Activated CD4-positive, alpha-beta T cell treated with anti-CD3 and anti-CD28 coated beads, Interleukin-2, amount 50 U/mL, for 1 hour (primary cell): ENCODE measurements around the gene FGD5.

Experiments
- DNase-seq: peaks from one replicate; pipeline ENCODE4 v3.0.0-alpha.2; 2020

Gene FGD5

DNA sequence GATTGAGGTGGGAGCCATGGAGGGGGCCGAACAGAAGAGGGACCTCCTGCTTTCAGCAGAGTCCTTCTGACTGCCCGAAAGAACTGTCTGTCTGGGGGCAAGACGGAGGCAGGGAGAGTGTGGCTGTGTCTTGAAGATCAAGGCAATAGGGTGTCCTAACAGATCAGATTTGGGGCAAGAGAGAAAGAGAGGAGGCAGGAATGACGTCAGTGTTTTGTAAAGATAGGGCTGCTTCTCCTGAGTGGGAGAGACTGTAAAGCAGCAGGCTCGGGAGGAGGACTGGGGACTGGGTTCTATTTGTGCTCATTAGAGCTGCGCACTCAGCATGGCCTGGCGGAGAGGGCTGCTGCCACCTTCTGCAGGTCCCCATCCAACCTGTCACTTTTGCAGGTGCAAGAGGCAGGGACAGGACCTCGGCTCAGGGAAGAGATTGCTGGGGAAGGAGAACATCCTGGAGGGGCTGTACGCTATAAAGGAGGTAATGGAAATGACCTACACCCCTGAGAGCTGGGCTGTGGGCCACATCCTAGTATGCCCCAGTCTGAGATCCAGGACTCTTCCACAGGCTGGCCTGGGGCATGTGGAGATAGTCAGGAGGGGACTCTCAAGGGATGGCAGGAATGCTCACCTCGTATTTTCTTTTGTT is 29.0 kb upstream of the FGD5 start:
- no peak for DNase-seq

DNA sequence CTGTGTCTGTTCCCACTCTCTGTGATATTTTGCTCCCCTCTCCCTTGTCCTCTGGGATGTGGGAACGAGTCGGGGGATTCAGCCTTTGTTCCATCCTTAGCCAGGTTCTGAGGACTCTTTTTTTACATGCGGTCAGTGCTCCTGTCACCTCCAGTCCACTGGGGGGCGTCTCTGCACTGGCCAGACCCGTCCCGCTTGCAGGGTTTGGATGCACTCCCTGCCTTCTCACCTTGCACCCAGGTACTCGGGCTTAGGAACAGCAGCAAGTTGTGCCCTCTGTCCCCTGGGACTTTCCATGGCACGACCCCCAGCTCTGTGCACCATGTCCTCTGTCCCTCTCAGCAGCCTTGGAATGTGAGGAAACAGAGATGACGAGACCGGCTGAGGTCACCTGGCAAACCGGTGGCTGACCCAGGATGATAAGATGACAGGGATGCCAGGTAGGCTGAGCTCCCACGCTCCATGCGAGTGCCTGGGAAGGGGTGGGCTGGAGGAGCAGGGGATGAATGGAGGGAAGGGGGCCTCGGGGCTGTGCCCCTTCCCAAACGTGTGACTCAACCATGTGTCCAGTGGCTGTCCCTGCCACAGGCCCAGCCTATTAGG is 27.3 kb upstream of the FGD5 start:
- DNase-seq = peak; percentile 54

DNA sequence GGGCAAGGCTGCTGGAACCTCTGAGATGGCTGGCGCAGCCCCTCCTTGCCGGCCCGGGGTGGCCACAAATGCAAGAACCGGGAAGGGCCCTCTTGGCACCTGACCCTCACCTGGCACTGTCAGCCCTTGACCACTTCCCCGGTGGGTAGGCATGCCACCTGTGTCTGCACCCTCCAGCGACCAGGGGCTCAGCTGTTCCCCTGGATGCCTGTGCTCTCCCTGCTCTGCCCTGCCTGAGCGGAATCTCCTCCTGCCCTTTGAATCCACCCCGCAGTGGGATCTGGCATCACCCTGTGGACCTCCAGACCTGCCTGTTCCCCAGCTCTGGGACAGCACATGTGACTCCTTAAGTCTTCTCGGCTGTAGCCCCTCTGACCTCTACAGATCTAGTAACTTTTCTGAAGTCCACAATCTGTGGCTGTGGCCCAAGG is 26.1 kb upstream of the FGD5 start:
- DNase-seq = no peak

DNA sequence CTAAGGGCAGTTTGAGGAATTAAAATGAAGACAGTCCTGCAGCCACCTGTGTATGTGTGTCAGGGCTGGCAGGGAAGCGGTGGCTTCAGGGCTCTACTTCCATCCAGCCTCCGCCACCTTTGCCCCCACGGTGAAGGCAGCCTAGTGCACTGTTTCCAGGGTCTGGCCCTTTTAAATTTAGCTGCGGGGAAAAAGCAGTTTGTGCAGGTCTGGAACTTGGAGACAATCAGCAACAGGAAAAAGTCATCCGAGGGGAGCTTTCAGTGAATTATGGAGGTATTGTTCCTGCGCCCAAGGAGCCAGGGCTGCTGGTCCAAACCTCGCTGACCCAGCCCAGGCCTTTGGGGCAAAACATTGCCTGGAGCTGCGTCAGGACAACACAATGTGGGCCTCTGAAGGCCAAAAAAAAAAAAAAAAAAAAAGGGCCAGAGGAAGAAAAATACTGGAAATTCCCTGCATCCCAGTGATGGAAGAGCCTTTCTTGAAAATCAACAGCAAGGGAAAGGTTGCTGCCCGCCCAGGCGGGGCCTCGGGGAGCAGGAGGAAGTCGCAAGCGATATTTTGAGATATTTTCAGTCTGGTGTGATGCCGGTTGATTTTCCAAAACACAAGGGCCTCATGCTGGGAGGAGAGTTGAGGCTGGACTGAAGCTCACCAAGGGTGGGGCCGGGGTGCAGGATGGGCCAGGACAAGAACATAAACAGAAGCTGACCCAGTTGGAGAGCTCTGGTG is 25.5 kb upstream of the FGD5 start:
- DNase-seq = no peak

DNA sequence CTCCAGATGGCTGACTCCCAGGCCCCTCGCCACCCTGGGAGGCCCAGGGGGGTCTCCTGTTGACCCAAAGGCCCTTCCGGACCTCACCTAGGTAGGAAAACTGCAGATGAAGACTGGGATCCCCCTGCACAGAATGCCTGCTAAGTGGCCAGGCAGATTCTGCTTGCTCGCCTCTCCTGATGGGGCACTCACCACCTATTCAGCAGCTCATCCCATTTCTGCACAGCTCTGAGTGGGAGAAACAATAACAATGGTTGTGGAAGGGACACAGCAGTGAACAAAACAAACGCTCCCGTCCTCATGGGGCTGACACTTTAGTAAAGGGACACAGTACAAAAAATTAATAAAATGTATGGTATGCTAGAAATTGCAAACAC is 24.9 kb upstream of the FGD5 start:
- no peak for DNase-seq

DNA sequence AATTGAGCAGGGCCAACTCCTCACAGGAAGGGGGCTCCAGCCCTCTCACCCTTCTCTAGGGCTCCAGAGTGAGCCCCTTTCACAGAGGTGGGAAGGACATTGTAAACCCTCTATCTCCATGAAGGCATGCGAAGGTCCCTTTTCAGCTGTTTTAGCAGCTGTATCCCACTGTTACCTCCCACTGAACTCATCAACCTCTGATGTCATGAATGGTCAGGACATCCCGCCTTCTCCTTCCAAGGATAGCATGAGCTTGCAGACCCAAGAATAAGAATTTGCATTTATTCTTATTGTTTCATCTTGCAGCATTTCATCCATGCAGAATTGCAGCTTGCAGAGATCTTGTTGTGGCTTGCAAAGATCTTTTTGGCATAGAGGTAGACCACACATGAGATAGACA is 24.3 kb upstream of the FGD5 start:
- no peak for DNase-seq

DNA sequence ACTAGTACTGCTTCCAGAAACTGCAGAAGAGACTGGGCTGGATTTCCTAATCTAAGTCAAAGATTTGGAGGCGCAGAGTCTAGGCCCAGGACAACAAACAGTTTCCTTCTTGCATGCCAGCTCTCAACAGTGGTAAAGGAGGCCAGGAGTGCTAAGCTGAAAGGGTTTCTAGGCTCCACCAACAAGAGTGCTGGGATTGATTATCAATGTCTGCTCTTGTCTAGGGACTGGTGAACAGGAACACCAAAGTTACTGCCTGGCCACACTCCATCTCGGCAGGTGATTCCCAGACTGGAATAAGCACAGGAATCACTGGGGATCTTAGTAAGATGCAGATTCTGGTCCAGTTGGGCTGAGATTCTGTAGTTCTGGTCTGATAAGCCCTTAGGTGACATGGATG is 22.8 kb upstream of the FGD5 start:
- DNase-seq = no peak

DNA sequence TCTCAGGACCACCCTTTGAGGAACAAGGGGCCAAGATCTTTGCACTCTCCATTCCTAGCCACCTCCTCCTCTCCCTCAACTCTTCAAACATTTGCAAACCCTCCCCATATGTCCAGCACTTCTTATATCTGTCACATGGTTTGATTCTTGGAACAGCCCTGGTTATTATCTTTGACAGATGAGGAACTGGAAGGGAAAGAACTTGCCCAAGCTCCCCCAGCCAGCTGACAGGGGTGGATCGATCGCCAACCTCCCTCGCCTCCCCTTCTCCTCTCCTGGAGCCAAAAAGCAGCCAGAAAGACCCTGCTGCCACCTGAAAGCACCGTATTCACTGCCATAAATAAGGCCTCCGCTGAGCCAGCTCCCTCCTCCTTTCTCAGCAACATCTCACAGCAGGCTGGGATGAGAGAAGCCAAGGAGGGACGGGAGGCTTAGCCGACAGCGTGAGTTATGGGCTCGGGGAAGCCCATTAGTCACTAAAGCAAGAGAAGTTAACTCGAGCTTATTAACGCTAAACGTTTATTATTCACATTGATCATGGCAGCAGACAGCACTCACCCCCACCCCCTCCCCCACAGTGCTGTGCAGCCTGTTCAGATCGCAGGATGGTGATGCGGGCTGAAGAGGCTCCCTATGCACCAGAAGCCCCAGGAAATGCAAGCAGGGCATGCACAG is 22.2 kb upstream of the FGD5 start:
- DNase-seq = no peak

DNA sequence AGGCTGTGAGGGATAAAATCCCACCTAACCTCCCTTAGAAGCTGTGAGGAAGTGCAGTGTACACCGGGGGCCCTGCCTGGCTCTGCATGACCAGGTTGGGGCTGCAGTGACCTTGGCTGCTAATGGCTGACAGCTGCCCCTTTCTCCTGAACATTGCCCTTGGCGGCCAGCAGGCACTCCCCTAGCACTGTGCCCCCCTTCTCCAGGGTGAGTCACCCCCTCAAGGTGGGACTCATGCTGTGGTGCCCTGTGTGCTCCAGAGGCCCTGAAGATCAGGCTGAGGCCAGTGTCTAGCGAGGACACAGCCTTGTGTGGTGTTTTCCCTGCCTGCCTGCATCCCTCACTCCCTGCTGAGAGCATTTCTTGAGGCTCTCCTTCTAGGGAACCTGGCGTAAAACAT is 21.0 kb upstream of the FGD5 start:
- no peak for DNase-seq

DNA sequence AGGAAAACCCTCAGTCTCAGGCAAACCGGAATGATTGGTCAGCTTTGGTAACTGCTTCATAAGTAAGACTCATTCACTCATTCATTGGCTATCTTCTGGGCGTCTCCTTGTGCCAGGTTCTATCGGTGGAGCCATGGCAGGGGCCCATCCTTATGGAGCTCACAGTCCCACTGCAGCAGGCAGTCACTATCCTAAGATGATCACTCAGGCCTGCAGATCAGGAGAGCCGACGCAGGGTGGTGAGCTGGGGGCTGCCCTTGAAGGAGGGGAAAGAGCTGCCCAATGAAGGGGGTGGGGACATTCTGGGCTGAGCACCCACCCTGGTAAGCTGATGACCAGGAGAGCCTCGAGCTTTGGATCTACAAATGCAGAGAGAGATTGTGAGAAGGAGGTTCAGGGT is 20.5 kb upstream of the FGD5 start:
- no peak for DNase-seq

DNA sequence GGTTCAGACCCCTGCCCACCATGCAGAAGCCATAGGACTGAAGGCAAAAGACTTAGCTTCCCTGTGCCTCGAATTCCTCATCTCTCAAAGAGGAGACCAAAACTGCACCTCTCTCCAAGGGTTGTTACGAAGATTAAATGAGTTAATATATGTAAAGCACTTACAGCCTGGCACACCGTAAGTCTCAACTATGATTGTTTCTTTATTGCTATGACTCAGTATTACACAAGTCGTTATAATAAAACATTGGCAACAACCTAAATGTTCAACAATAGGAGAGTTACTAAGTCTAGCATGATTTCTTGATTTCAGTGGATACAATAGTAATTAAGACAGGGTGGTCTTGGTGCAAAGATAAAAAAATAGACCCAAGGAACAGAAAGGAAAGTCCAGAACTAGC is 19.6 kb upstream of the FGD5 start:
- DNase-seq = no peak

DNA sequence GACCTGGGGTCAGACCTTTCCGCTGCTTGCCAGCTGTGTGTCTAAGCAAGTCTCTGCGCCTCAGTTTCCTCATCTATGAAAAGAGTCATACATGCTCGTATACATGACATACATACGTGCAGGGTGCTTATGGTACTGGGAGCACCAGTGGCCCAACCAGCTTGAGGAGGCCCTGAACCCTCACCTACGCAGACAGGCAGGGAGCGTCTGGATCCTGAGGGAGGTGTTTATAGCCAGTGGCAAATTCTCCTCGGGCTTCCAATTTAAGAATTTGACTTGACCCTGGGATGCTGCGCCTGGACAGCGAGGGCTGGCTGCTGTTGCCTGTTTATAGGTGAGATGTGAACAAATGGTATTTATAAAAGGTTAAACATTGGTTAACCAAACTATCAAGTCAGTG is 17.7 kb upstream of the FGD5 start:
- DNase-seq = no peak

DNA sequence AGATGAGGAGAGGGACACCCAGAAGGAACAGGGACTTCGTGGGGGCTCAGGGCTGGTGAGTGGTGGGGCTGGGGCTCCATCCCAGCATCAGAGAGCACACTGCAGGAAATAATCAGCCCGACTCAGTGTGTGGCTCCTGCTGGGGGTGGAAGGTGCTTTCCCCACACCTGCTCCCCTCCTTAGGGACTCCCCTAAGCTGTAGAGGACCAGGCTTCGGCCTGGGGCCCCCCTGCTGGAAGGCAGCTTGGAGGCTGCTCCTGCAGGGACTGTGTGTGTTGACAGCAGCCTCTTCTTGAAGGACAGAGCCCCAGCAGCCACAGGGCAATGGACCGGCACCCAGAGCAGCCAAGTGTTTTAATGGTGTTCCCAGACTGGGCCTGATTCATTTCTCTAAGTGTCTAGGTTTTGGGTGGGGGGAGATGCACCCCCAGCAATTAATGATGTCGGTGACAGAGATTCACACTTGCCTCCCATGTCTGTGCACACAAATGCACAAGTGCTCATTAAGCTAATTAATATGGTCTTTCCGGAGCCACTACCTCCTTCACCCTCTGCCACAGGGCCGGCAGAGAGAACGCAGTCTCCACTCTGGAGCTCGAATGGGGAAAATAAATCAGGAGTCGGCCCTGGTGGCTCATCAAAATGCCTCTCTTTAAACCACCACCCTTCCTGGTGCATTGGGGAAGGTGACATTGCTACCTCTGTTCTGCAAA is 16.9 kb upstream of the FGD5 start:
- no peak for DNase-seq

DNA sequence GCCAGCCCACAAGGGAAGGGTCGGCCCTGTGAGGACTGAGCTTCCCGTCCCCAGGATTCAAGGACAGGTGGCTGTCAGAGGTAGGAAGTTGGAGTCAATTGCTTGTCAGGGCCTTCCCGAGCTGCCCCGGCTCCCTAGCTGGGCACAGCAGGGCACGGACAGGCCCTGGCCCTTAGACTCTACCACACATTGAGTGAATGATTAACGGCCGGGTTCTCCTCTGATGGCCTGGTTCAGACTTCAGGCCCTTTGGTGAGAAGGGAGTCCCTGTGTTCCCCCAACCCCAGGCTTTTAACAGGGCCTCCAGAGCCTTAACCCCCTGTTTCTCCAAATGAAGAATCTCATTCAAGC is 16.4 kb upstream of the FGD5 start:
- no peak for DNase-seq

DNA sequence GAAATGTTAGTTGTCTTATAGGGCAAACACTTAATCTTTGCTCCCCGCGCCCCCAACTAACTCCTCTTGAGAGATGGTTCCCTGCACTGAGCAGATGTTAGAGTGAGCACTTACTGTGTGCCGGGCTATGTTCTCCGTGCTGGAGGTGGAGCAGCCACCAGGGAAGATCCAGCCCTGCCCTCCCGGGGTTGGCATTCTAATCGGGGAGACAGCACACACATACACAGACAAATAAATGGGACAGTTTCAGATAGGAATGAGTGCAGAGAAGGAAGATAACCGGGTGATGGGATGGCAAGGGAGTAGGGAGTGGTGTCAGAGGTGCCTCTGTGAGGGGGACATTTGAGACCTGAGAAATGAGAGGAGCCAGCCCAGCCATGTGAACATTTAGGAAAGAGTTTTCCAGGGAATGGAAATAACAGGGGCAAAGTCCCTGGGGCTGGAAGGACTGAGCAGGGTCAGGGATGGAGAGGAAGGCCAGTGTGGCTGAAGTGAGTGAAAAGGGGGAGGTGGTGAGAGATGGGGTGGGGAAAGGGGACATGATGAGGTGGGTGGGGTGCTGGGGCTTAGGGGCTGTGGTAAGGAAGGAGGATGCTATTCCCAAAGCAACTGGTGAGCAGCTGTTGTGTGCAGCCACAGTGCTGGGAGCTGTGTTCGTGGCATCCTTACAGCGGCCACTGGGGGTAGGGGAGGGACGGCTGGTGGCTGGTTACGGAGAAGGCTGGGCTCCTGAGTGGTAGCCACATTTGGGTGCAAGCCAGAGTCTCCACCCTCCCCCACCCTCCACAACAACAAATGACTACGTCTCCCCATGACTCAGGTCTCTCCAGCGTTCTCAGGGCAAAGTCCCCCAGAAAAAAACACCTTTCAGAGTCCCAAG is 15.4 kb upstream of the FGD5 start:
- DNase-seq = no peak

DNA sequence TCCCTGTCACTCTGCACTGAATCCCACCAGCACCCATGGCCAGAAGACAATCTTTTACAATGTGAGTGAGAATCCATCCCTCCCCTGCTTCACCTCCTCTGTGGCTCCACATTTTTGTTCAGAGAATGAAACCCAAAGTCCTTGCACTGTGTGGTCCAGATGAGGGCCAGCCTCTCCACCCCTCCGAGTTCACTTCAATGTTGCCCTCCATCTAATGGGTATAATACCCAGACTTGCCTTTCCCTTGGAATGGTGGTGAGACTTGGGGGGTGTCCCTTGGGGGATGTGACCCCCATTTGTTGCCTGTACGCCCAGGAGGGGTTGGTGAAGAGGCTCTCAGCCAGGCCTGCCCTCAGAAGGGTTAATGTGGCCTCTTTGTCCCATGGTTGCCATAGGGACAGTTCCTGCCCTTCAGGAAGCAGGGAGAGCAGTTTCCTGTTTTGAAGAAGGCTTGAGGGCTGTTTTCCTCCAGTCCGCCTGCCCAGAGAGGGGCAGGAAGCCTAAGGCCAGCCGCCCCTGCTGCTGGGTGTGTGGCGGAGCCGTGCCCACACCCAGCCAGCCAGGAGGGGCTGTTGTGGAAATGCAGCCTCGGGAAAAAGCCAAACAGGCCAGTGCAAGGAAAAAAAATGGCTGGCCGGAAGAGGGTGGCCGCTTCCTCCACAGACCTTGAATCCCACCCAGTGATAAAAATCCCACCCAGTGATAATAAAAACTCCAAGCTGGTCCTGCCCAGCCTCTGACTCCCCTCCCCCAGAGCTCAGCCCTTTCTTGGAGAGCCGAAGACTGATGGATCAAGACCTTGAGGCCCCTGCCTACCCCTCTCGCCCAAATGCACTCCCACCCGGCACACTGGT is 14.6 kb upstream of the FGD5 start:
- DNase-seq = no peak

DNA sequence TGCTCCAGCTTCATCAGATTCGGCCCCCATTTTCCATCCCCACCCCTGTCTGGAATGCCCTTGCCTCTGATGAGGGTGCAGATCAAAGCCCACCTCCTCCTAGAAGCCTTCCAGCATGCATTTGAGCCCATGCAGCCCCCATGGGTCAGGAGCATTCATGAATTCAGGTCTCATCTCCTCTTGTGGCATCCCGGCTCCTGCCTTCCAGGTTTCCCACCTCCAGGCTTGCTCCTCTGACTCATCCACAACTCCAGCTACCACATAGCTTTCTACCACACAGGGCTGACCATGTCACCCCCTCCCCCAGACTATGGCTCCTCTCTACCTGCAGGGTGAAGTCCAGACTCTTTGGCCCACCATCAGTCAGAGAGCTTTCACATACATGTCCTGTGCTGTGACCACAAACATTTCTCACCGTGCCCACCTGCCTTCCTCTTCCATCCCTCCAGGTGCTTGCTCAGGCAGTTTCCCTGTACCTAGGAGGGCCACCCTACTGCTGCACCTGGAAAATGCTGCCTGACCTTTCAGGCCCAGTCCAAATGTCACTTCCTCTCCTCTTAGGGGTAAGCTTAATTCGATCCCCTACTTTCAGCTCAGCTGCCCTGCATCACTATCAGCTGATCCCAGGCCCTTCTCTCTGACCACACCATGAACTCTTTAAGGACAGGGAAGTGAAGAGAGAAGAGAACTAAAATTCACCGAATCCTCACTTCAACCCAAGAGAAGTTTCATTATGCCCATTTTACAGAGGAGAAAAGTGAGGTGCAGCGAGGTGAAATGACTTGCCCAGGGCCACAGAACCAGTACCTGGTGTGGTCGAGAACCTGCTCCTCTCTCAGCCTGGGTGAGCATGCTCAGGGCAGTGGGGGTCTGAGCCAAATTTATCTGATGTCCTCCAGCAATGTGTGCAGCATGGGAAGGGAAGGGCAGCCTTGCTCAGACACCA is 13.7 kb upstream of the FGD5 start:
- DNase-seq = no peak

DNA sequence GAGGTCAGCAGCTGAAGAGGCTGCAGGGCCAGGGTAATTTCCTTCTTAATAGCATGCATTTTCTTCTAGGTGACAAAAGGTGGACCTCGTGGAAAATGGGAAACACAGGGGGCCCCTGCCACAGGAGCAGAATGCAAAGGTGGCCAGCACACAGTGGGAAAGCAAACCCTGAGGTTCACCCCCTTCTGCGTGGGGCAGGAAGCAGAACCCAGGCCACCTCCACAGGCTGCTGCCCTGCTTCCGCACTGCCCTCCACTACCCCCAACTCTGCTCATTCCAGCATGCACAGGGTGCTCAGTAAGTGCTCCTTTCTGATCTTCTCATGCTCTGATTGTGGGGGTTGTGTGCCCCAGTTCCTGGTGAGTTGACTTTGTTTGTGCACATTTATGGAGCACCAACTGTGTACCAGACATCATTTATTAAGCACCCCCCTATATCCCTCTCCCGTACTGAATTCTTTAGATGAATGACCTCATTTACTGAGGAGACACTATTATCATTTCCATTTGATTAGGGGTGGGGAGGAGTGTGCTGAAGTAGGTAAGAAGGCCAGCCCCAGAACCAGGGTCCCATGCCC is 12.7 kb upstream of the FGD5 start:
- no peak for DNase-seq

DNA sequence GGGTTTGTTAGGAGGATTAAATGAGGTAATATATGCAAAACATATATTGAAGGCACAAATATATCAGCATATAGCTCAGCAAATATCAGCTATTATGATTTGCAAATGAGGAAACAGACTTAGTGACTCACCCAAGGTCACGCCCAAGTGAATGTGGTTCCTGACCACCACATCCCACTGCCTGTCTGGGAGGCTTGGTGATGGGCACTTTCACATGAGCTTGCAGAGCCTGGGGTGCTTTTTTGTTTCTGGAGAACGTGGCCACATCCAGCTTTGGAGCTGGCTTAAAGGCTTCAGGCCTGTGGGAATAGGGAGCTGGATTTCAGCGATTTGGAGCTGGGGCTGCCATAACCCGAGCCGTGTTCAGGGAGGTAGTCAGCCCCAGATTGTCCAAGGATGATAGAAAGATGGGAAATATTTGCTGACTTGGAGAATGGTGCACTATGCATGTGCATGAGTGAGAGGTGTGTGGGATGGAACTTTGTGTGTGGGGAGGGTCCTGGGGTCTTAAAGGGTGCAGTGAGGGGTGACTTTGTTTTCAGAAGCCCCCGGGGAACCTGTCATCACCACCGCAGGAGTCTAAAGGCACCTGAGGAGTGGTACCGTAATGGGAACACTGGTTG is 12.0 kb upstream of the FGD5 start:
- no peak for DNase-seq
